Erythroblast (primary cell): ENCODE data around the gene STS.
A peak's percentile ranks its signal among the peaks of the same experiment; 100 is the strongest.

Experiments
- DNase-seq, 2 experiments: peaks; one replicate each; lab custom pipeline; 2025; lab: John Stamatoyannopoulos, UW
- GATA1 ChIP-seq: IDR thresholded peaks from 2 replicates; pipeline ENCODE4 v1.6.1; 2011; ENCODE audit warnings: low read depth, mild to moderate bottlenecking, control low read depth, low read length, moderate library complexity
- POLR2A ChIP-seq: IDR thresholded peaks from 2 replicates; pipeline ENCODE4 v1.6.1; 2011; ENCODE audit warnings: mild to moderate bottlenecking, low read length

Gene STS

GRCh38 chrX:7119950-7120877 is 27.3 kb upstream of the STS start:
- TF ChIP-seq POLR2A = no peak
- TF ChIP-seq GATA1 = no peak
- DNase-seq = no peak

GRCh38 chrX:7120878-7121219 is 26.7 kb upstream of the STS start:
- DNase-seq = no peak
- TF ChIP-seq POLR2A (no peak), GATA1 (no peak)

- no peak for DNase-seq
- TF ChIP-seq GATA1 (no peak), POLR2A (no peak)
Measured at GRCh38 chrX:7127056-7127455, 20.5 kb upstream of the STS start.

- TF ChIP-seq GATA1 (no peak), POLR2A (no peak)
- no peak for DNase-seq
Measured at GRCh38 chrX:7131621-7132020, 15.9 kb upstream of the STS start.

- TF ChIP-seq GATA1 = no peak
- TF ChIP-seq POLR2A = no peak
- DNase-seq = peak; percentile 75
Measured at GRCh38 chrX:7132335-7133049, 15.0 kb upstream of the STS start.

- TF ChIP-seq GATA1 = no peak
- TF ChIP-seq POLR2A = no peak
- no peak for DNase-seq
Measured at GRCh38 chrX:7133050-7133440, 14.5 kb upstream of the STS start.

- no peak for TF ChIP-seq POLR2A
- no peak for TF ChIP-seq GATA1
- no peak for DNase-seq
Measured at GRCh38 chrX:7134981-7135380, 12.5 kb upstream of the STS start.

- no peak for TF ChIP-seq POLR2A
- no peak for TF ChIP-seq GATA1
- no peak for DNase-seq
Measured at GRCh38 chrX:7139202-7140081, 8.1 kb upstream of the STS start.

- no peak for TF ChIP-seq POLR2A
- TF ChIP-seq GATA1 = no peak
- no peak for DNase-seq
Measured at GRCh38 chrX:7143076-7143475, 4.4 kb upstream of the STS start.

- no peak for DNase-seq
- TF ChIP-seq POLR2A (no peak), GATA1 (no peak)
Measured at GRCh38 chrX:7143941-7144525, 3.5 kb upstream of the STS start.

- TF ChIP-seq POLR2A (no peak), GATA1 (no peak)
- DNase-seq = no peak
Measured at GRCh38 chrX:7145454-7145853, 2.1 kb upstream of the STS start.

- DNase-seq = peak; percentile 4 to 18
- TF ChIP-seq GATA1 = no peak
- no peak for TF ChIP-seq POLR2A
Measured at GRCh38 chrX:7146020-7146702, 1.4 kb upstream of the STS start.
